ENCODE measurements around the gene ANXA8. TPM values are rescaled to one million over a fixed set of nuclear protein-coding genes. Genes with fewer than 3 reads are reported as not detected.
A peak's percentile ranks its signal among the peaks of the same experiment; 100 is the strongest.

Gene ANXA8
- total RNA-seq, 1 donor from 2014 or later: not detected

DNA sequence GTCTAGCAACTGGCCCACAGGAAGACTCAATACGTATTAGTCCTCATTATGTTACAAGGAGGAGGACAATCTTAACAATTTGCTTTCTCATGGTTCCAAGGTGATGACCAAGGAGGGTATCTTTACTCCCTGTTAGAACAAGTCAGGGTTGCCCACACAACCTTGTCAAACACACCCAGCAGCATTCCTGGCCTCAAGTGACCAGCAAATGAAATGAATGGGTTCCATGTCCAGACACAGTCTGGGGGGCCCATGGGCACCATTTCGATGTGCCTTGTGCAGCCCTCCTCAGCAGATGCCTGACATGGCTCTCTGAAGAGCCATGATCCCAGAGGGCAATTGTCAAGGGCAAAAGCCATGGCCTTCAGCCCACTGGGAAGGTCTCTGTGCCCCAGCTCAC lies 40.8 kb downstream of the ANXA8 start:
- TF ChIP-seq, protein P1, sequence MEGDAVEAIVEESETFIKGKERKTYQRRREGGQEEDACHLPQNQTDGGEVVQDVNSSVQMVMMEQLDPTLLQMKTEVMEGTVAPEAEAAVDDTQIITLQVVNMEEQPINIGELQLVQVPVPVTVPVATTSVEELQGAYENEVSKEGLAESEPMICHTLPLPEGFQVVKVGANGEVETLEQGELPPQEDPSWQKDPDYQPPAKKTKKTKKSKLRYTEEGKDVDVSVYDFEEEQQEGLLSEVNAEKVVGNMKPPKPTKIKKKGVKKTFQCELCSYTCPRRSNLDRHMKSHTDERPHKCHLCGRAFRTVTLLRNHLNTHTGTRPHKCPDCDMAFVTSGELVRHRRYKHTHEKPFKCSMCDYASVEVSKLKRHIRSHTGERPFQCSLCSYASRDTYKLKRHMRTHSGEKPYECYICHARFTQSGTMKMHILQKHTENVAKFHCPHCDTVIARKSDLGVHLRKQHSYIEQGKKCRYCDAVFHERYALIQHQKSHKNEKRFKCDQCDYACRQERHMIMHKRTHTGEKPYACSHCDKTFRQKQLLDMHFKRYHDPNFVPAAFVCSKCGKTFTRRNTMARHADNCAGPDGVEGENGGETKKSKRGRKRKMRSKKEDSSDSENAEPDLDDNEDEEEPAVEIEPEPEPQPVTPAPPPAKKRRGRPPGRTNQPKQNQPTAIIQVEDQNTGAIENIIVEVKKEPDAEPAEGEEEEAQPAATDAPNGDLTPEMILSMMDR (IDR thresholded peaks at IDR 0.05): no peak
- Mint-ChIP-seq H3K27me3 (ENCODE audit: unreplicated experiment) (peaks cover 11% of the 10 kb centered on the region), H3K36me3 (ENCODE audit: unreplicated experiment) (peaks cover 2% of the 10 kb centered on the region)

DNA sequence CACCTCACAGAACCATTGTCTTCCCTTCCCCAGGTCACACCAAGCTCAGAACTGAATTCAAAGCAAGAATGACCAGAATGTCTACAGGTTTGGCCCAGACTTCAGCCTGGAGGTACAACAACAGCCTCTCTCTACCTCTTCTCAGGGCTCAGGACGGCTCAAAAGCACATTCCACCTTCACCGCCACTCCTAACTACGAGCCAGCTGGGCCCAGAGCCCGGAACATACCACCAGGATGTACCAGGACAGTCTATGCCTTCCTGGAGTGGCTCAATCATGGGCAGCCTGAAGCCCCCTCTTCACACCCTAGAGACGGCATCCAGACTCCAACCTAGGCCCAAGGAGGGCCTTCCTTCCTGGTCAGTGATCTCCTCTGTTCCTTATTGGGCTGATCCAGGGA lies 41.6 kb downstream of the ANXA8 start:
- H3K4me3 Mint-ChIP-seq (ENCODE audit: unreplicated experiment): no peak overlapping the region
- no peak overlapping the region for H3K27ac Mint-ChIP-seq (ENCODE audit: unreplicated experiment)
- no peak for DNase-seq (ENCODE audit: extremely low spot score, unreplicated experiment)
- H3K36me3 Mint-ChIP-seq (ENCODE audit: unreplicated experiment): peaks cover 2% of the 10 kb centered on the region
- TF ChIP-seq, protein P1 (IDR thresholded peaks at IDR 0.05): no peak
- peaks cover 13% of the 10 kb centered on the region for H3K27me3 Mint-ChIP-seq (ENCODE audit: unreplicated experiment)
- H3K4me1 Mint-ChIP-seq (ENCODE audit: unreplicated experiment): no peaks in the 10 kb centered on the region
- H3K9me3 Mint-ChIP-seq (ENCODE audit: unreplicated experiment): peaks cover 12% of the 10 kb centered on the region

More for the DNA sequence above, 40.8 kb downstream of the ANXA8 start:
- no peak overlapping the region for H3K4me3 Mint-ChIP-seq (ENCODE audit: unreplicated experiment)
- no peak overlapping the region for H3K27ac Mint-ChIP-seq (ENCODE audit: unreplicated experiment)
- H3K4me1 Mint-ChIP-seq (ENCODE audit: unreplicated experiment): no peaks in the 10 kb centered on the region
- DNase-seq (ENCODE audit: extremely low spot score, unreplicated experiment): peak; percentile 63
- H3K9me3 Mint-ChIP-seq (ENCODE audit: unreplicated experiment): peaks cover 12% of the 10 kb centered on the region

- H3K27ac Mint-ChIP-seq (ENCODE audit: unreplicated experiment): no peak overlapping the region
- peaks cover 14% of the 10 kb centered on the region for H3K27me3 Mint-ChIP-seq (ENCODE audit: unreplicated experiment)
- TF ChIP-seq, protein P1 (IDR thresholded peaks at IDR 0.05): no peak
- DNase-seq (ENCODE audit: extremely low spot score, unreplicated experiment): no peak
- H3K36me3 Mint-ChIP-seq (ENCODE audit: unreplicated experiment): peaks cover 2% of the 10 kb centered on the region
- H3K4me1 Mint-ChIP-seq (ENCODE audit: unreplicated experiment): no peaks in the 10 kb centered on the region
- peaks cover 12% of the 10 kb centered on the region for H3K9me3 Mint-ChIP-seq (ENCODE audit: unreplicated experiment)
- H3K4me3 Mint-ChIP-seq (ENCODE audit: unreplicated experiment): no peak overlapping the region
Observed at GRCh38 chr10:47441938-47442337, 42.0 kb downstream of the ANXA8 start.

- TF ChIP-seq, protein P1 (IDR thresholded peaks at IDR 0.05): no peak
- no peaks in the 10 kb centered on the region for H3K4me1 Mint-ChIP-seq (ENCODE audit: unreplicated experiment)
Observed at GRCh38 chr10:47440207-47440606, 43.7 kb downstream of the ANXA8 start.

DNA sequence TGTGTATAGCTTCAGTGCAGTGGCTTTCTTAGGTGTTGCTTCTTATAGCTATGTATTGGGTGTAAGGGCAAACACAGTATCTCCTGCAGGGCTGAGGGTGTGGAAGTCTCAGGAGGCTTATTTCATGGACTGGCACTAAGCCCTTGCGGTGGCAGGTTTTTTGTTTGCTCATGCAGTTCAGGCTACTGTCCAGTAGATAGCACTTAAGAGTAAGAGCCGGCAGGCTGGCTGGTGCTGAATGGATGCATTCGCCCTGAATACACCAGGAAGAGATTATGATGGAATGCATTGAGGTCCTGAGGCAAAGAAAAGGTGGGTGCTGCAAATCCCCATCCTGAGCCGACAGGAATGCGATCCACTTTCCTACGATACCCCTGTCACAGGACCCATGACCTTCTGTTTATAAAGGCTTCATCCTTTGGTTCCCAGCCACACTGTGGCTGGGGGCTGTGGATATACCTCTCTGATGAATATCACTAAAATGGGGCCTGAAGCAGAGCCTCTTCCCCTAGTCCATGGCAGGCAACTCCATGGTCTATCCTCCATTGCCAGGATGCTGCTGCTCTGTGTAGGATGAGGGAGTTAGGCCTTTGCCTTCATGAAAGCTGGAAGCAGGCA lies 44.9 kb downstream of the ANXA8 start:
- no peaks in the 10 kb centered on the region for H3K4me1 Mint-ChIP-seq (ENCODE audit: unreplicated experiment)
- peaks cover 33% of the 10 kb centered on the region for H3K27me3 Mint-ChIP-seq (ENCODE audit: unreplicated experiment)
- TF ChIP-seq, protein P1 (IDR thresholded peaks at IDR 0.05): peak; percentile 63
- no peak overlapping the region for H3K4me3 Mint-ChIP-seq (ENCODE audit: unreplicated experiment)
- DNase-seq (ENCODE audit: extremely low spot score, unreplicated experiment): peak; percentile 46
- peaks cover 5% of the 10 kb centered on the region for H3K36me3 Mint-ChIP-seq (ENCODE audit: unreplicated experiment)
- peaks cover 12% of the 10 kb centered on the region for H3K9me3 Mint-ChIP-seq (ENCODE audit: unreplicated experiment)
- H3K27ac Mint-ChIP-seq (ENCODE audit: unreplicated experiment): no peak overlapping the region

More at GRCh38 chr10:47440207-47440606, 43.7 kb downstream of the ANXA8 start:
- H3K9me3 Mint-ChIP-seq (ENCODE audit: unreplicated experiment): peaks cover 8% of the 10 kb centered on the region
- H3K36me3 Mint-ChIP-seq (ENCODE audit: unreplicated experiment): peaks cover 5% of the 10 kb centered on the region
- H3K27me3 Mint-ChIP-seq (ENCODE audit: unreplicated experiment): peaks cover 30% of the 10 kb centered on the region
- DNase-seq (ENCODE audit: extremely low spot score, unreplicated experiment): no peak
- H3K27ac Mint-ChIP-seq (ENCODE audit: unreplicated experiment): no peak overlapping the region
- no peak overlapping the region for H3K4me3 Mint-ChIP-seq (ENCODE audit: unreplicated experiment)
